22Rv1 (cell line): Measurements from ENCODE around the gene SERPINA5.

ENCODE experiments used
- CTCF ChIP-seq: fragments of 450-650 bp; IDR thresholded peaks from 2 replicates; pipeline ENCODE4 v1.5.1; 2017; ENCODE audit warnings: mild to moderate bottlenecking
- ZFX ChIP-seq: fragments of 450-650 bp; IDR thresholded peaks from 2 replicates; pipeline ENCODE4 v1.6.1; 2017; ENCODE audit warnings: antibody characterized with exemption, borderline replicate concordance

- no peak for TF ChIP-seq CTCF
- no peak for TF ChIP-seq ZFX
These were observed 43.5 kb downstream of the SERPINA5 start for GRCh38 chr14:94624537-94625352.
